Mucosa of descending colon (tissue), 3 donors: ENCODE measurements around the gene TLE2. TPM values are rescaled to one million over a fixed set of nuclear protein-coding genes. Genes with fewer than 3 reads are reported as not detected.

Experiments used
- ATAC-seq: fragments of 200-7000 bp; cut with Tn5 transposase; one replicate; pipeline ENCODE4 v1.9.1; 2020; ENCODE audit warnings: mild to moderate bottlenecking, moderate library complexity
- DNase-seq, 3 donors: peaks; one replicate each; pipeline ENCODE4 v3.0.0-alpha.2; 2020
- H3K36me3 ChIP-seq: fragments of 200-600 bp; one replicate; pipeline ENCODE4 v1.8.0; 2021; ENCODE audit warnings: low read depth, mild to moderate bottlenecking
- H3K4me1 ChIP-seq: fragments of 200-600 bp; one replicate; pipeline ENCODE4 v1.8.0; 2021; ENCODE audit warnings: low read depth, mild to moderate bottlenecking
- H3K4me3 ChIP-seq: fragments of 200-600 bp; one replicate; pipeline ENCODE4 v1.8.0; 2021; ENCODE audit warnings: mild to moderate bottlenecking
- H3K9me3 ChIP-seq: fragments of 200-600 bp; one replicate; pipeline ENCODE4 v1.8.0; 2021; ENCODE audit warnings: mild to moderate bottlenecking
- CTCF ChIP-seq: fragments of 200-600 bp; IDR thresholded peaks from one replicate; pipeline ENCODE4 v1.8.0; 2022; ENCODE audit warnings: antibody characterized with exemption, mild to moderate bottlenecking
- intact Hi-C, 2 donors: fragments of 100-400 bp; cut with DNase I in 1 of 2; cut with micrococcal nuclease in 1 of 2; formaldehyde crosslinking; loops; one replicate each; pipeline versions ENCODE4 v1.11.0 to v1.11.1; 2022; cut with DNase I, micrococcal nuclease
- total RNA-seq, 3 donors: library from RNA; stranded (reverse); fragmentation: NEBNext Ultra II Directional in 2 of 3; extraction: Animal tissue kit (Norgen Biotek cat#: 25700) in 2 of 3; gene quantifications; one replicate each; pipeline versions ENCODE4 v1.2.1 to v1.2.4, GENCODE V29; 2021 to 2023
- donor health status: DM: no; HTN: no; CAD: no; lungs with moderate emphysema.
- donor health status: DM: no; HTN: no; CAD: no.
- donor health status: DM: no; HTN: yes; CAD: no.

The TLE2 gene
- total RNA-seq, 3 donors from 2014 or later, result 40.0 to 66.5 (median 63.5) TPM

GRCh38 chr19:3062165-3063105, 33.4 kb upstream of the TLE2 start, which contains the start of gene TLE5:
Gene TLE5, minus strand, starts transcription at chr19:3062495. Its CDS starts 295 bp downstream, at chr19:3062200.
- intact Hi-C loops, result no loop called here
- peak; percentile 83 for ATAC-seq
- Histone ChIP-seq H3K9me3 (no peaks in the 10 kb centered on the region), H3K4me3 (peak within 1 kb of the TSS; percentile 61), H3K36me3 (no peaks in the 10 kb centered on the region), H3K4me1 (peaks cover 12% of the 10 kb centered on the region)
- no peak for TF ChIP-seq CTCF
- DNase-seq, result peak; percentile 84 to 87 (median 84)

DNA sequence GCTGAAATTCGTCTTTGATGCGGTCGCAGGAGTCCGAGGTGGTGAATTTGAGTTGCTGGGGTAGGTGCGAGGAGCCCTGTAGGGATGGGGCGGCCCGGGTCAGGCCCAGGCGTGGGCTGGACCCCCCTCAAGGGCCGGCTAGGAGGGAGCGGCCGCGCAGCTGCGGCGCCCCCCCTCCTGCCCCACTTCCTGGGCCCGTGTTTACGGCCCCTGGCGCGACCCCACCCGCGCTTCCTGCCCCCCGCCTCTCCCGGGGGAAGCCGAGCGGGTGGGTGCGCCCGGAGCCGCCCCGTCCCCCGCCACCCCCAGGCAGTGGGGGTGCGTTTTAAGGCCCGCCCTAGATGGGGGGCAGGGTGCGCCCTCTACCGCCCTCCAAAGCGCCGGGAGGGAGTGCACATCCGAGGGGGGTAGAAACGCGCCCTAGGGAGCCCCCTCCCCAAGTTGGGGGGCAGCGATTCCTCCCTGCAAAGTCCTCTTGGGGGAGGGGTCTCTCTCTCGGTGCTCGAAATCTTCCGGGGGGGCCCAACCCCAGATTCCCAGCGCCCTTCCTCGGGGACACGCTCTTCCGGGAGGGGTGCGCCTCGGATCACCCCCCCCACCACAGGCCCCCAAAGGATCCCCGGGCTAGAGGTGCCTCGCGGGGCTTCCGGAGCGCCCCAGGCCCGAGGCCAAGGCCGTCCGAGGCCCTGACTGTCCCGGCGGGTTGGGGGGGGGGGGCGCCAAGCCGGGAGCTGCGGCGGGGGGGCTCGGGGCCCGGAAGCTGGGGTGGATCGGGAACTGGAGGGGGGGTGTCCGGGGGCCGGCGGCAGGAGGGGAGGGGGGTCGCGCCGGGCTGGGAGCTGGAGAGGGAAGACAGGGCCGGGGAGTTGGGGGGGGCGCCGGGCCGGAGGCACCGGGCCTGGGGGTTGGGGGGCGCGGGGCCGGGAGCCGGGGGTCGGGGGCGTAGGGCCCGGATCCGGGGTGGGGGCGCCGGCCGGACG, 32.4 kb upstream of the TLE2 start:
- no peaks in the 10 kb centered on the region for H3K9me3 ChIP-seq
- H3K4me3 ChIP-seq, result peak overlapping the region; percentile 61
- no peaks in the 10 kb centered on the region for H3K36me3 ChIP-seq
- no peak for TF ChIP-seq CTCF
- peak; percentile 74 to 89 (median 84) for DNase-seq
- H3K4me1 ChIP-seq, result peaks cover 17% of the 10 kb centered on the region
- intact Hi-C loops, result no loop called here
- ATAC-seq, result peak; percentile 73

DNA sequence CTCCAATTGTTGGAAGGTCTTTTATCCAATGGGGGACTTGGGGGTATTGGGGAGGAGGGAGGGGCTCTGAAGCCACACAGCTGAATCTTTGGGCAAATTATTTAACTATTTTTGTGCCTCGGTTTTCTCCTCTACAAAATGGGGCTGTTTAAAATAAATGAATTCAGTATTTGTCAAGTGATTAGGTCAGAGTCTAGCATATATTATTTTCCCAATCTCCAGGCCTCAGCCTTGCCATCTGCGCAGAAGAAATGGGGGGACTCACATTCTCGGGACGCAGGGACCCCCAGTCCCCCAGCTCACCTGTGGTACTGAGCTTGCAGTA, 31.7 kb upstream of the TLE2 start:
- Histone ChIP-seq H3K9me3 (no peaks in the 10 kb centered on the region), H3K4me1 (peaks cover 20% of the 10 kb centered on the region), H3K36me3 (no peaks in the 10 kb centered on the region), H3K4me3 (no peak overlapping the region)
- ATAC-seq, result no peak
- TF ChIP-seq CTCF, result no peak
- intact Hi-C loops, result no loop called here
- DNase-seq, result no peak

DNA sequence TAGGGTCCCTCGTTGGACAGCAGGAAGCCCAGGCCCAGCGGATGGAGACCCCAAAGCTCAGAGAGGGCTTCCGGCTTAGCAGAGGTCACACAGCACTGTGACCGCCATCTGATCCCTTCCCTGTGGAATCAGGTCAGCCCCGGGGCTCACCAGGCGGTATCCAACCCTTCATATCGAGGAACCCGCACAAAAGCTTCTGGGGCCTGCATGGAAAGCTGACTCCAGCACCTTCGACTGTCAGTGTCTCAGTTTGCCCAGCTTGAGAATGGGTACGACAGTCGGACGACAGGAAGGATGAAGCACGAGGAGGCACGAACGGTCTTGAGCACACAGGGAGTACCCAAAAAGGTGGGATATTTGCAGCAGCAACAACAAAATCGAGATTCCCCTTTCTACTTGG, 30.6 kb upstream of the TLE2 start:
- no peak overlapping the region for H3K4me3 ChIP-seq
- H3K4me1 ChIP-seq, result peaks cover 26% of the 10 kb centered on the region
- H3K36me3 ChIP-seq, result no peaks in the 10 kb centered on the region
- ATAC-seq (no peak), DNase-seq (no peak)
- TF ChIP-seq CTCF, result no peak
- intact Hi-C loops, result no loop called here
- no peaks in the 10 kb centered on the region for H3K9me3 ChIP-seq

GRCh38 chr19:3058821-3059314, 29.8 kb upstream of the TLE2 start:
- intact Hi-C loops, result no loop called here
- H3K4me1 ChIP-seq, result peaks cover 26% of the 10 kb centered on the region
- no peak for TF ChIP-seq CTCF
- H3K9me3 ChIP-seq, result no peaks in the 10 kb centered on the region
- DNase-seq (no peak), ATAC-seq (no peak)
- H3K4me3 ChIP-seq, result no peak overlapping the region
- peaks cover 1% of the 10 kb centered on the region for H3K36me3 ChIP-seq
